GM12892 (cell line): ENCODE results near the gene MTX1.
A peak's percentile ranks its signal among the peaks of the same experiment; 100 is the strongest.

Source experiments
- DNase-seq: peaks from one replicate; pipeline ENCODE4 v3.0.0; 2011; ENCODE audit not compliant: insufficient read length
- FAIRE-seq: peaks from 2 replicates; lab custom pipeline; 2011; peaks lifted over from hg19 to GRCh38; lab: Jason Lieb, UNC
- POLR2A ChIP-seq: IDR thresholded peaks from 2 replicates; pipeline ENCODE4 v1.6.1; 2011; ENCODE audit warnings: low read depth, low read length, control low read depth
- POLR2AphosphoS5 ChIP-seq: IDR thresholded peaks from 2 replicates; pipeline ENCODE4 v1.6.1; 2011; ENCODE audit warnings: low read depth, low read length, control low read depth
- TAF1 ChIP-seq: IDR thresholded peaks from 2 replicates; pipeline ENCODE4 v1.6.1; 2011; ENCODE audit warnings: low read depth, mild to moderate bottlenecking, control low read depth, low read length, borderline replicate concordance

The MTX1 gene

GRCh38 chr1:155254714-155255242 lies 46.3 kb downstream of the MTX1 start:
- TF ChIP-seq POLR2A (no peak), TAF1 (no peak), POLR2AphosphoS5 (no peak)
- DNase-seq (peak; percentile 43), FAIRE-seq (no peak)

GRCh38 chr1:155255243-155256007 lies 46.9 kb downstream of the MTX1 start, which contains the start of gene ENTREP3:
Gene ENTREP3 (minus strand): TSS chr1:155255483. CDS start chr1:155254877, 606 bp downstream.
- TF ChIP-seq POLR2A = peak; percentile 57; the same call in 1 of the 2 replicates
- peak; percentile 42; the same call in 1 of the 2 replicates for TF ChIP-seq POLR2AphosphoS5
- no peak for TF ChIP-seq TAF1
- FAIRE-seq (peak; percentile 94), DNase-seq (peak; percentile 97)

- TF ChIP-seq POLR2AphosphoS5 (no peak; the same call in 1 of the 2 replicates), TAF1 (no peak), POLR2A (no peak)
- FAIRE-seq (no peak), DNase-seq (no peak)
Measured at GRCh38 chr1:155256058-155256852, 47.8 kb downstream of the MTX1 start.

GRCh38 chr1:155260276-155260675 lies 51.8 kb downstream of the MTX1 start:
- TF ChIP-seq POLR2AphosphoS5 (no peak), POLR2A (no peak), TAF1 (no peak)
- DNase-seq = no peak
- no peak for FAIRE-seq

GRCh38 chr1:155261493-155261851 lies 53.0 kb downstream of the MTX1 start:
- DNase-seq (no peak), FAIRE-seq (no peak)
- TF ChIP-seq POLR2A (no peak), POLR2AphosphoS5 (no peak), TAF1 (no peak)

GRCh38 chr1:155261852-155262673 lies 53.6 kb downstream of the MTX1 start, which contains the start of gene SCAMP3:
Gene SCAMP3 (minus strand): TSS chr1:155262360. CDS start chr1:155262151, 209 bp downstream.
- FAIRE-seq = peak; percentile 98
- peak; percentile 56; the same call in 1 of the 2 replicates for TF ChIP-seq TAF1
- peak; percentile 85 for TF ChIP-seq POLR2AphosphoS5
- TF ChIP-seq POLR2A = peak; percentile 92
- DNase-seq = peak; percentile 98

GRCh38 chr1:155263067-155263466 lies 54.6 kb downstream of the MTX1 start:
- no peak for DNase-seq
- no peak for FAIRE-seq
- TF ChIP-seq POLR2AphosphoS5 (no peak), POLR2A (no peak), TAF1 (no peak)
